ENCODE results near the gene PPM1F.
"Not testable (repeated sequence)": the region's sequence is repeated elsewhere in the genome, so short reads cannot be mapped to it uniquely, and the experiment has no call there.

Gene PPM1F

GRCh38 chr22:21917181-21917958 lies 35.3 kb downstream of the PPM1F start:
- DNase-seq (ENCODE audit: extremely low read depth, low read depth), result no peak
- no peak for TF ChIP-seq CTCF (IDR thresholded peaks at IDR 0.05; ENCODE audit: low read depth, low read length)

DNA sequence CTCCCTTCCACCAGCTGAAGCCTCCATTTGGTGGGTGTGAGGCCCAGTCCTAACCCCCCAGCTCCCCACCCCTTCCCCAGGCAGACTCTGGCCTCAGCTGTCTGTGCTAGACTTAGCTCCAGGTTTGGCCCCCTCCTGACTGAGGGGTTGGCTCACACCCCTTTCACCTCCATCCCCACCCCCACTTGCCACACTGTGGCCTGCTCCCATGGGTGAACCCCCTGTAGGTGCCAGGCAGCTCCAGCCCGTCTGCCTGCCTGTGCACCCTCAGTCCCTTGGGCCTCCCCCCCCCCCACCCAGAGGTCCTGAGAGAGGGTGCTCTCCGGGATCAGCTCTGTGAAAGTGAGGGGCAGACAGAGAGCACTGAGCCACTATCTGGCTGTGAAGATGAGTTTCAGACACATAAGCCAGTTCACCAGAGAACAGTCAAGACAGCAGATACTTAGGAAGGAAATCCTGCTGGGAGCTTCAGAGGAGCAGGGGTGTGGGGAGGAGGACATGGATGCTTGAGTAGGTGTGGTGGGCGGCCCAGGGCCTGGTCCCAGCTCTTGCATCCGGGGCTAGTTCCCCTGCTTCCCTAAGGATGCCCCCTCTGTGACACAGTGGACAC lies 36.2 kb downstream of the PPM1F start:
- TF ChIP-seq CTCF (IDR thresholded peaks at IDR 0.05; ENCODE audit: low read depth, low read length), result no peak

DNA sequence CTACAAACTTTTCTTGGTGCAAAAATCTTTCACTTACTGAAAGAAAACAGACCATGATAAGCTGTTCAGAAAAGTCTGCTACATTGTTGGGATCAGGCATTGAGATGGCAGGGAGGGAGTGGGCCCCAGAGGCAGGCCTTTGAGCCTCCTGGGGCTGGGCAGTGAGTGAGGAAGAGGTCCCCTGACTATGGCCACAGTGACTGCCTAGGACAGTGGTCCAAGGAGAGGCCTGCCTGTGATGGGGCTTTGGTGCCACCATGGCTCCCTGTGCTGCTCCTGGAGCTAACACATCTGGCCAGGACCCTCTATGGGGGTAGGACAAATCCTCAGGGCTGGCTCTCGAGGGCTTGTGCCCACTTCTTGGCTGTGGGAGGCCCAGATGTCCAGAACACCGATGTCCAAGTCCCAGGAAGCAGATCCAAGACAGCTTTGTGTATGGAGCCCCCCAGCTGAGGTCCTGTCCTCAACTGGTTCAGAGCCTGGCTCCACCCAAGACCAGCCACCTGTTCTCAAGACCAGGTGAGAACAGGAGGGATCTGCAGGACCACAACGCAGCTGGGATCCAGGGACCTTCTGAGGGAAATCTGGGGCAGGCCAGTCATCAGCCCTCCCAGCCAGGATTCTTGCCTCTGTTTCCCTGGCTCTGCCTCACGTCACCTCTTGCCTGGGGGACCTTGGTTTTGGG lies 36.9 kb downstream of the PPM1F start:
- DNase-seq (ENCODE audit: extremely low read depth, low read depth), result no peak
- TF ChIP-seq CTCF (IDR thresholded peaks at IDR 0.05; ENCODE audit: low read depth, low read length), result no peak

More for the DNA sequence above, 36.2 kb downstream of the PPM1F start:
- no peak for DNase-seq (ENCODE audit: extremely low read depth, low read depth)

DNA sequence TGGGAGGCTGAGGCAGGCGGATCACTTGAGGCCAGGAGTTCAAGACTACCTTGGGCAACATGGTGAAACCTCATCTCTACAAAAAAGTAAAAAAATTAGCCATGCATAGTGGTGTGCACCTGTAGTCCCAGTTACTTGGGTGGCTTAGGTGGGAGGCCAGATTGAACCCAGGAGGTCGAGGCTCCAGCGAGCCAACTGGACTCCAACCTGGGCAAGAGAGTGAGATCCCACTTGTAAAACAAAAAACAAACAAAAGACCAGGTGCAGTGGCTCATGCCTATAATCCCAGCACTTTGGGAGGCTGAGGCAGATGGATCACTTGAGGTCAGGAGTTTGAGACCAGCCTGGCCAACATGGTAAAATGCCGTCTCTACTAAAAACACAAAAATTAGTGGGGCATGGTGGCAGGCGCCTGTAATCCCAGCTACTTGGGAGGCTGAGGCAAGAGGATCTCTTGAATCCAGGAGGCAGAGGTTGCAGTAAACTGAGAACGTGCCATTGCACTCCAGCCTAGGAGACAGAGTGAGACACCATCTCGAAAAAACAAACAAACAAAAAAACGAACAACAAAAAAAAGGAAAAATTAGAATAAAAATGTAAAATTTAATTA lies 38.5 kb downstream of the PPM1F start:
- DNase-seq (ENCODE audit: extremely low read depth, low read depth), result not testable (repeated sequence)

DNA sequence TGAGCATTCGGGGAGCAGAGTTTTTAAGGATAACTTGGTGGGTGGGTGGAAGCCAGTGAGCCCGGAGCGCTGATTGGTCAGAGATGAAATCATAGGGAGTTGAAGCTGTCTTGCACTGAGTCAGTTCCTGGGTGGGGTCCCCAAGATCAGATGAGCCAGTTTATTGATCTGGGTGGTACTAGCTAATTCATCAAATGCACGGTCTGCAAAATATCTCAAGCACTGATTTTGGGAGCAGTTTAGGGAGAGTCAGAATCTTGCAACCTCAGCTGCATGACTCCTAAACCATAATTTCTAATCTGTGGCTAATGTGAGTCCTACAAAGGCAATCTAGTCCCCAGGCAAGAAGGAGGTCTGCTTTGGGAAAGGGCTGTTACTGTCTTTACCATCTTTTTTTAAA lies 42.3 kb downstream of the PPM1F start:
- DNase-seq (ENCODE audit: extremely low read depth, low read depth), result not testable (repeated sequence)

GRCh38 chr22:21909871-21910270 lies 42.8 kb downstream of the PPM1F start:
- DNase-seq (ENCODE audit: extremely low read depth, low read depth), result no peak
- TF ChIP-seq CTCF (IDR thresholded peaks at IDR 0.05; ENCODE audit: low read depth, low read length), result no peak

- DNase-seq (ENCODE audit: extremely low read depth, low read depth), result no peak
- TF ChIP-seq CTCF (IDR thresholded peaks at IDR 0.05; ENCODE audit: low read depth, low read length), result no peak
Measured at GRCh38 chr22:21907638-21908522, 44.8 kb downstream of the PPM1F start.

- DNase-seq (ENCODE audit: extremely low read depth, low read depth), result not testable (repeated sequence)
Measured at GRCh38 chr22:21905234-21905633, 47.4 kb downstream of the PPM1F start.

Measured in AG09319 (cell line).